DOHH2 (cell line): ENCODE data around the gene NDRG3.

Source experiments
- CTCF ChIP-seq: fragments of 200-600 bp; sonication (generic); IDR thresholded peaks from one replicate; pipeline ENCODE4 v1.5.1; 2014; ENCODE audit warnings: antibody characterized with exemption, mild to moderate bottlenecking, low read depth, low read length; ENCODE audit not compliant: poor library complexity, severe bottlenecking
- EZH2phosphoT487 ChIP-seq: fragments of 200-600 bp; sonication (generic); IDR thresholded peaks from 2 replicates; pipeline ENCODE4 v1.6.1; 2017; ENCODE audit warnings: borderline replicate concordance, mild to moderate bottlenecking, antibody characterized with exemption, low read length, moderate library complexity, mixed read lengths

DNA sequence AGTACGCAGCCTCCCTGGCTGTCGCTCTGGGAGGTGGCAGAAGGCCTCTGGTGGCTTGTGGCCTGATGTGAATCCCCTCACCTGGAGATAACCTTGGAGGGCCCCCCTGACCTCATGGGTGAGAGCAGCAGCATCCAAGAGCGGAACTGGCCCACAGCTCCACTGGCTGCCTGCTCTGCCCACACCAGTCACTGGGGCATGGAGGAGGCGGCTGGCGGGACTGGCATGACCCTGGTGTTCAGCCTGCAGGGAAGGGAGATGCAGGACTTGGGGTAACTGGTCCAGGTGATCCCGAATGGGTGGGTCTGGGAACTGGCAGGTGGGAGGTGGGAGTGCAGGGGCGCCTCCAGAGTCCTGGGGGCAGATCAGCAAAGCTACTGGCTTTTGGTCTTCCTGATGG, 38.2 kb upstream of the NDRG3 start:
- TF ChIP-seq CTCF (no peak), EZH2phosphoT487 (no peak)
